ENCODE measurements around the gene BRI3BP.
A peak's percentile ranks its signal among the peaks of the same experiment; 100 is the strongest.

BRI3BP gene, protein sequence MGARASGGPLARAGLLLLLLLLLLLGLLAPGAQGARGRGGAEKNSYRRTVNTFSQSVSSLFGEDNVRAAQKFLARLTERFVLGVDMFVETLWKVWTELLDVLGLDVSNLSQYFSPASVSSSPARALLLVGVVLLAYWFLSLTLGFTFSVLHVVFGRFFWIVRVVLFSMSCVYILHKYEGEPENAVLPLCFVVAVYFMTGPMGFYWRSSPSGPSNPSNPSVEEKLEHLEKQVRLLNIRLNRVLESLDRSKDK

DNA sequence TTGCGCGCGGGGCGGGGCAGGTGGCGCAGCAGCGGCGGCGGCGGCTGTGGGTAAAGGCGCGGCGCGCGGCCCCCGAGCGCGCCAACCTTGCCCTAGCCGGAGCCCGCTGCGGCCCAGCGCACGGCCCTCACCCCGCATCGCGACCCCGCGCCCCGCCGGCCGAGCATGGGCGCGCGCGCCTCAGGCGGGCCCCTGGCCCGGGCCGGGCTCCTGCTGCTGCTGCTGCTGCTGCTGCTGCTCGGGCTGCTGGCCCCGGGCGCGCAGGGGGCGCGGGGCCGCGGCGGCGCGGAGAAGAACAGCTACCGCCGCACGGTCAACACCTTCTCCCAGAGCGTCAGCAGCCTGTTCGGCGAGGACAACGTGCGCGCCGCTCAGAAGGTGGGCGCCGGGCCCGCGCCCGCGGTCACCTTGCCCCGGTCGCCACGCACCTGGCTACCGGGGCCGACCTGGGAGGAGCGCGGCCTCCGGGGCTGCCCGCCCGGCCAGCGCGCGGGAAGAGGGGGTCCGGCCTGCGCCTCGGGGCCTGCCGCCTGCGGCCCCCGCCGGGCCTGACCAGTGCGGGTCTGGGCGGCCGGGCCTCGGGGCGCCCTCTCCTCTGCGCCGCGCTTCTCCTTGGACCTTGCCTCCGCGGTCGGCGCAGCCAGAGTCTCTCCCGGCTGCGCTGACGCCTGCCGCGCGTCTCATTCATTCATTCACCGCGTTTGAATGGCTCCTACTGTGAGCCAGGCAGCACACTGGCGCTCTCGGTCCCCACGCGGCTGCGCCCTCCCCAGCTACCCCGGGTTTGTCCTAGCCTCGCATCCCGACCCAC, at the start of gene BRI3BP:
BRI3BP (plus strand) TSS at position 20 of the 811 bp plus-strand sequence; CDS start at position 166, 146 bp downstream.
- peak; percentile 81 for DNase-seq

DNA sequence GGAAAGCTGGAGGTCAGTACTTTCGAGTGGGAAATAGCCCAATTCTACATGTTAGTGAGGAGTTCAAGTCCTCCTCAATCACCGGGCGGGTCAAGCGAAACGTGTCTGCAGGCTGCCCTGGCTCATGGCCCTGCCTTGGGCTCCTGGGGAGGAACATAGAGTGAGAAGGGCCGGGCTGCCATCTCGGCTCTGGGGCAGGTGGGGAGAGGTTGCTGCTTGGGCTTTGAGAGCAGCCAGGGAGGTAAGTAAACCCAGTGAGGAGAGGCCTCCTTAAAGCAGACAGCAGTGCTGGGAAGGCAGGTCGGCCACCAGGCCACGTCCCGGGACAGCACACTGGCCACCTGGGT, 47.0 kb upstream of the BRI3BP start:
- DNase-seq: no peak

DNA sequence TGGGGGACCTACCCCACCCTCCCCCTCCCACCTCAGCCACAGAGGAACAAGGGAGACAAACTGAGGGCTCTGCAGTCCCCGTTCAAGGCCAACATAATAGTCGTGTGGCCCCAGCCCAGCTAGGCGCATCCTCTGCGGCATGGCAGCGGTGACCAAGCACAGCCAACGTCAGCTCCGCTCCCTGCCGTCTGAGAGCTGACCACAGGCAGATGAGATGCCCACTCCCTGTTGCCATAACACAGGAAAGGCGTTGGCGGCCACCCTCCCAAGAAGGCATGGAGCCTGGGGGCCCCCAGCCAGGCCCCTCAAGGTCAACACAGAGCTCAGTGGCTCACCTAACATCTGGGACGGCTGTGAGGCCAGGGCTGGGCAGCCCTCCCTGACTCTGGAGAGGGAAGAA, 46.4 kb upstream of the BRI3BP start:
- no peak for DNase-seq

DNA sequence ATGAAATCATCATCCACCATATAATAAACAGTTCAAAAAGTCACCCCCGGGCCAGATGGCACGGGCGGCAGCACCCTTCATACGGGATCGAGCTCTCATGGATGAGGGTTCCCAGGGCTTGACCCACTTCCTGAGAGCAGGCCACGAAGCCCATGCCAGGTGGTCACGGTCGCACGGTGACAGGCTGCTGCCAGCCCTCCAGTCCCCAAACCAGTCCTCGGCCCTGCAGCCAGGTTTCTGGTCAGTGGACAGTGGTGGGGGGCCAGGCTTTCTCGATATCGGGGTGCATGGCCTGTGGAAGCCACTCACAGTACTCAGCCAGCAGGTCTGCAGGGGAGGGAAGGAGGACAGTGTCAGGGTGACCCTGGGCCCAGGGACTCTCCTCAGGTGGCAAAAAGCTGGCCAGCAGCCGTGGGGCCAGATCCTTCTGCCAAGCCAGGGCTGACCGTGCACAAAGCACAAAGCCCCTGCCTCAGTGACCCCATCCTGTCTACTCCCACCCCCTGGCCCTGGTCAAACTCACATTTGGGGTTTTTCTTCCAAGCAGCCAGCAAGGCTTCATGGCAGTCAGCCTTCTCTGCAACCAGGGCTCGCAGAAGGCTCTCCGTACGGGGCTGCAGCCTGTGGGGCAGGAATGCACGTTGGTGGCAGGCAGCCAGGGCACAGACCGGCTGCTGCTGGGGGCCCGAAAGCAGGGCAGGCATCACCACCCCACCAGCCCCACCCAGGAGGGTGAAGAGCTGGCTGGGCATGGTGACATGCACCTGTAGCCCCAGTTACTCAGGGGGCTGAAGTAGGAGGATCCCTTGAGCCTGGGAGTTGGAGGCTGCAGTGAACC, 45.7 kb upstream of the BRI3BP start:
- DNase-seq: no peak

DNA sequence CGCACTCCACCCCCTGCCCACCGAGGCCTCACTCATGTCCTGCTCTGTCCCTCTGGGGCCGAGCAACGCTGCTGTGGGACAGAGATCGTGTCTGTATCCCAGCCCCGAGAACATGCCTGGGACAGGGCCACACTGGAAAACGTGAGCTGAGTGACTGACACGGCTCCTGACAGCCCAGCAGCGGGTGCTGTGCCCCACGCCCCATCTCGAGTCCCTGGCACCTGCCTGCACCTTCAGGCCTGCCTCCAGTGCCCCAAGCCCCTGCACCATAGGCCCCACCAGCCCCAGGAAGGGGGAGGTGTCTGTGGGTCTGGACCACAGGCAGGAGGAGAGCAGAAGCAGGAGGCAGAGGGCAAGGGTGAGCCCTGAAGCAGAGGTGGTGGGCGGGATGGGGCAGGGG, 44.4 kb upstream of the BRI3BP start:
- no peak for DNase-seq

DNA sequence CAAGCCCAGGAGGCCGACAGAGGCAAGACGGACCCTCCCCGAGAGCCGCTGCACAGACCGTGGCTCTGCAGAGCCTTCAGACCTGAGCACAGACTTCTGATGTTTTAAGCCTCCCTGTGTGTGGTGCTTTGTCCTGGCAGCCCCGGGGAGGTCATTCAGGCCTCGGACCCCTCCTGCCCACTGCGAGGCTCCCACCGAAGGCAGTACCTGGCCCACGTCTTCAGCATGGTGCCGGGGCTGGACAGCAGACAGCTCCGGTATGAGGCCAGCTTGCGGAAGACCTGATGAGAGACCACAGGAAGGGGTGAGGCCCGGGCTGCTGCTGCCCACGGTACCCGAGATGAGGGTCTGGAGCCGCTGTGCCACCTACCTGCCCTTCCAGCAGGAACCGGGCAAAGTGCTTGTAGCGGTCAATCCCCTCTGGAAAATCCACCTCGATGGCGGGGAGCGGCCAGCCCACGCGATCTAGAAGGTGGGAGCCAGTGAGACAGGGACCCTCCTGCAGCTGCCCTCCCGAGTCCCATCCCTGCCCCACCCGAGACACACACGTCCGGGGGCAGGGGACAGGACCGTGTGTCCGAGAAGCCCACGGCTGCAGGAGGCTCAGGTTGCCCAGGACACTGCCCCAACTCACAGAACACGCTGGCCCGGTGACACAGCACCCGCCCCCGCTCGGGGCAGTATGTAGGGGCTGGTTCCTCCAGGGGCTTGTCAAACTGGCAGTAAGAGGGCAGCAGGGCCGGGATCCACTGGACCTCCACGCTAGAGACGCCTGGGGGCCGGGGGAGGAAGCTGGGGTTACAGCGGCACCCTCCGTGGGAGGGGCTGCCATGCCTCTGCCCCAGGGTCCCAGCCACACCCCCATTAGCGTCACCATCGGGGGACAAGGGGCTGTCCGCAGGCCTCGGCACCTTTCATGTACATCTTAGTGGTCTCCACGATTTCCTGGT, 43.4 kb upstream of the BRI3BP start:
- DNase-seq: no peak

DNA sequence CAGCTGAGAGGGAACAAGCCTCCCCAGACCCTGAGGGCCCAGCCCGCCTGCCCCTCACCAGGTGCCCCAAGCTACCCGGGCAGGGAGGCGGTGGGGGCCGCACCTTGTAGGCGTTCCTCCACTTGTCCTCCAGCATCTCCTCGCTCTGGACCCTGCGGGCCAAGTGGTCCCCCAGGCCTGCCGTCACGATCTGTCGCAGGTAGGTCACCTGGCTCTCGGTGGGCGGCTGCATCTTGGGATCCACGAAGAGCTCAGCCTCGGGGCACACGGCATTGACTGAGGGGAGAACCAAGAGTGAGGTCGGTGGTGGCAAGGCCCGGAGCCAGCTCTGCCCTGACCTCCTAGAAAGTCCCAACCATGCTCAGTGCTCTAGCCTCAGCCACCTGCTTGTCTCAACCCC, 41.1 kb upstream of the BRI3BP start:
- no peak for DNase-seq

DNA sequence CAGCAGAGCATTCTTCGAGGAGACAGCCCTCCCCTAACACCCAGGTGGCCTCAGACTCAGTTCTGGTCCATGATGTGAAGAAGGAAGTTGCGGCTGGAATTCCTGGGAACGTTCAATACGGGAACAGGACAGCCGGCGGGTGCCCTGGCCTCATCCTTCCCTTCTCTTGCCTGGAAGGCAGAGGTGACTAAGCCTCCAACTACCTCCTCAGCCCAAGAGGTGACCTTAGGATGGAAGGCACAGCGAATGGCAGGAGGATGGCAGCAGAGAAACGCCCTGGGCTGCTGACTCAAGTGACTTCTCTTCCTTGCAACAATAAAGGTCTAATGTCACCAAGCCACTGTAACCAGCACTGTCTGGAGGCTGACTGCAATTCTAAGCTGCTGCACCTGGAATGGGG, 40.6 kb upstream of the BRI3BP start:
- no peak for DNase-seq

DNA sequence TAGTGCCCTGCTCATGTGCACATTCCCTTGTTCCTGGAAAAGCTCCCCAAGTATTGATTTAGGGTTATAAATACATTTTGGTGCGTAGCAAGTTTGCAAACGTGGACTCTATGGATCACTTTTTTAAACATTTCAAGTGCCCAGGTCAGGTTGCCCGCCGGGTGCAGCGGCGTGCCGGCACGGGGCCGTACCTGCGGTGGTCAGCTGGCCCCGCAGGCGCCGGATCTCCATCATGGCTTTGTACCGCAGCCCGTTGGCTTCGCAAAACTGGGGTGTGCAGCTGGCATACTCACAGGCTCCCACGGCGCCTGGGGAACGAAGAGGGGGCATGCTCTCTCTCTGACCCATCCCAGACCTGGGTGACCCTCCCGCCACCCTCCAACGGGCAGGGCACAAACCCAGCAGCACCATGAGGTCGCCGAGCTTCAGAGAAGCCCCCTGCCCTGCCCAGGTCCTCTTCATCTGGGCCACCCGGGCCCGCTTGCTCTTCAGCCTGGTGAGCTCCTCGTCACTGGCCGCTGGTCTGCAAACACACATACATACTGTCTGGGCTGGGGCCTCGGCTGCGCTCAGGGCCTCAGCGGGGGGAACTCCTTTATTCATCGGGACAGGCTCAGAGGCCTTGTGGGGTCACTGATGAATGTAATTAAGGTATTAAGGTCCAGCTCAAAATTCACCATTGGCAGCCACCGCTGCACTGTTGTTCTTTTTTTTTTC, 39.6 kb upstream of the BRI3BP start:
- DNase-seq: no peak

DNA sequence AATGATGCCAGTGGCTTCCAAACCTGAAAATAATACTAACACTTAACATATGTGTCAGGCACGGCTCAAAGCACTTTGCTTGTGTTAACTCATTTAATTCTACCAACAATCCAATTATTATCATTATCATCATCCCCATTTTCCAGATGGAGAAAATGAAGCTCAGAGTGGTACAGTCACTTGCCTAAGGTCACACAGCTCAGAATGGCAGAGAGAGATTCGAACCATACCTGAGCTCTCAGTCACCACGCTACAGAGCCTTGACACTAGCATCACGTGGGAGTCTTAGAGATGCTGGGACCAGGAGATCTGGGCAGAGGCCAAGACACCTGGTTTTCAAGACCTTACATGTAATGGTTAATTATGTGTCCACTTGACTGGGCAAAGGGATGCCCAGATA, 38.7 kb upstream of the BRI3BP start:
- no peak for DNase-seq

DNA sequence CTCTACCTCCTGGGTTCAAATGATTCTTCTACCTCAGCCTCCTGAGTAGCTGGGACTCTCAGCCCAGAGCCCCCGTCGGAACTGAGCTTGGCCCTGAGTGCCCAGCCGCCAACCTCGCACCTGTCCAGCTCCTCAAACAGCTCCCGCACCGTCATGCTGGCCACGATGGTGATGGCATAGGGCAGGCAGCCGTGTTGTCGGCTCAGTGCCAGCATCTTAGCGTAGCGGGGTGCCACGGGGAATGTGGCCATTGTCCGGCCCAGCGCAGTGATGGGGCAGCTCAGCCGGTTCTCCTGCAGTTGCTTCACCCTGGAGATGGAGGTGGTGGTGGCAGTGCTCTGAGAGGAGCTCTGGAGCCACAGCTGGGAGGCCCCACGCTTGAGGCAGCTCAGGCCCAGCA, 36.9 kb upstream of the BRI3BP start:
- DNase-seq: no peak

DNA sequence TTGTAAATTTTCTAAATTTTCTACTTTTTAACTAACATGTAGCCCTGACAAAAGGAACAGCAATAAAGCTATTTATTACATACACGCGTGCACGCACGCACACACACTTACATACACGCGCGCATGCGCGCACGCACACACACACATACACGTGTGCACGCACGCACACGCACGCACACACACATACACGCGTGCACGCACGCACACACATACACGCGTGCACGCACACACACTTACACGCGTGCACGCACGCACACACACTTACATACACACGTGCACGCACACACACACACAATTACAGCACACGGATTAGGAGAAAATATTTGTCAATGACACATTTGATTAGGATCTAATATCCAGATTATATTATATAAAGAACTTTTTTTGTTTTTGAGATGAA, 32.4 kb upstream of the BRI3BP start:
- no peak for DNase-seq

DNA sequence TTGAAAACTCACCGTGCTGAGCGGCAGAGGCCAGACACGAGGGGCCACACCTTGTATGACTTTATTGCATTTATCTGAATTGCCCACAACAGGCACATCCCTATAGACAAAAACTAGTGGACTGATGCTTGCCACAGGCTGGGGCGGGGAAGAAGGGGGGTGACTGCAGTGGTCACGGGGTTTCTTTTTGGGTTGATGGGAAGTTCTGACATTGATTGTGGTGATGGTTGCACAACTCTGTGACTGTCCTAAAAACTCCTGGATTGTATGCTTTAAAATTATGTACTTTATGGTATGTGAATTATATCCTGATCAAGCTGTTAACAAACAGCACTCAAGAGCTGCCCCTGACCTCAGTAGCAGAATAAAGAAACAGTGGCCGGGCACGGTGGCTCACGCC, 30.2 kb upstream of the BRI3BP start:
- no peak for DNase-seq

DNA sequence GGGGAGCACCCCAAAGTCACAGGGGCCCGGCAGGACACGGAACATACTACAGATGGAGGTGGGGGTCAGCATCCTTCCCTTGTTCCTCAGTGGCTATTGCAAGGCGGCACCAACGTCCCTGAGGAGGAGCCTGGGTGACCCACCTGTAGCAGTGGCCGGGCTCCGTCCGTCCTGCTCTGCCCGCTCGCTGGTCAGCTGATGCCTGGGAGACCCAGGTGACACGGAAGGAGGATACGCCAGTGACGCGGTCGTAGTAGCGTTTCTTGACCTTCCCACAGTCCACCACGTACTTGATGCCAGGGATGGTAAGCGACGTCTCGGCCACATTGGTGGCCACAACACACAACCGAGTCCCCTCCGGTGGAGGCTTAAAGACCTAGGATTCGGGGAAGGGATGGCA, 29.2 kb upstream of the BRI3BP start:
- no peak for DNase-seq

DNA sequence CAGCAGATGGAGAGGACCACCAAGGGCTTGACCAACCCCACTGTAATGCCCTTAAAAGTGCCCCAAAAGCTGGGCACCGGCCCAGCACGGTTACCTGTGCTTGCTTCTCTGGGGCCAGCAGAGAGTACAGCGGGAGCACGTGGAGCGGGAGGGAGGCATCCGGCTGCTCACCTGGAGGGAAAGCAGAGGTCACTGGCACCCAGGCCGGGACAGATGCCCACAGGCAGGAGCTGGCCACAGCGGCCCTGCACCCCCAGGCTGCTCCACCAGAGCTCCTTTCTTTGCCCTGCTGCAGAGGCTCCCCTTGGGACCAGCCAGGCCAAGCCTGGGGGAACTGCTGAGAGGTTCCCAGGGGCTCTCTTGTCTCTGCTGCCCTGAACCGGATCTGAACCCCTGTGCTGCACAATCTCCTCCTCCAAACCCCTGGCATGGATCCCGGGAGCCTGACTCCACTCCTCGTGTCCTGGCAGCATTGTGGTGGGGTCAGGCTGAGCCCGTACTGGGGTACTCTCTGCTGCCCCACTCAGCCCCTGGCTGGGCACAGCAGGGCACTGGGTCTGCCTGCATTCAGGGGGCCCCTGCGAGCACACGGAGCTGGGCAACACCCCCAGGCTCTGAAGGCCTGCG, 28.5 kb upstream of the BRI3BP start:
- no peak for DNase-seq

DNA sequence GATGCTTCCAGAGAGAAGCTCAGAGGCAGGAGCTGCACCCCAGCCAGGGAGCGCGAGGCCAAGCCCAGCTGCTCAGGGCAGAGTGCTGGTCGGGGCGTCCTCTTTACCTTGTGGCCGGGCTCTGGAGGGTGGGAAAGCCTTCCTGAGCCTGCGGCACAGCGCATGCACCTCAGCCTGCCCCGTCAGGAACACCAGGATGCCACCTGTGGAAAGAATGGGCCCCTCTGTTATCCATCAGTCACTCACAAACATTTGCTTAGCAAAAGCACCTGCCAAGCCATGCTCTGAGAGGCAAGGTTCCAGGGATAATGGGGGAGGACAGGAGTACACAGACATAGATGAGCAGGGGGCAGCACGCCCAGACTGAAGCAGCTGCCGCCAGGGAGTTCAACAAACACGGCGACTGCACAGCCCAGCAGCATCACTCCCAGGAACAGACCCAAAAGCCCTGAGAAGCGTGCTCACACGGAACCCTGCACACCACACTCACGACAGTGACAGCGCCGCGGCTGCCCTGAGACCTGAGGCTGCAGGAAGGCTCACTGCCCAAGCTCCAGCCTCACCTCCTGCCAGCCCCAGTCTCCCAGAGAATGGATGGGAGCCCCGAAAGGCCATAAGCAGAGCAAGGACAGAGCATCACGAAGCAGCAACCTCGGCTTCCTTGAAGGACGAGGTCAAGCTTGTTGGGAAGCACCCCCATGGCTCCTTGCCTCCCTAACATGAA, 26.3 kb upstream of the BRI3BP start:
- no peak for DNase-seq

DNA sequence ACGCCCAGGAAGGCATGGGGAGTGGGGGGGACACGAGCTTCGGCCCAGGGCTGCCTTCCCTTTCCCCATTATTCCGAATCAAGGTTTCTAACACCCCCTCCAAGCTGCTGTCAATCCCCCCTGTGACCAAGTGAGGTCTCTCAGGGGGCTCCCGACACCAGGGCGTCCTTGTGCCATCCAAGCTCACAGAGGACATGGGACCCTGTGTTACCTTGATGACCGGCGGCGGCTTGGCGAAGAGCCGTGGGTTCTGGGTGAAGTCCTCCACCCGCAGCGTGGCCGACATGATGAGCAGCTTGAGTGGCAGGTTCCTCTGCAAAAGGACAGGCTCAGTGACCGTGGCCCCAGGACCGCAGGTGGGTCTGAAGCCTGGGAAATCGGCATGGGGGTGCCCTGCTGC, 24.8 kb upstream of the BRI3BP start:
- DNase-seq: no peak

DNA sequence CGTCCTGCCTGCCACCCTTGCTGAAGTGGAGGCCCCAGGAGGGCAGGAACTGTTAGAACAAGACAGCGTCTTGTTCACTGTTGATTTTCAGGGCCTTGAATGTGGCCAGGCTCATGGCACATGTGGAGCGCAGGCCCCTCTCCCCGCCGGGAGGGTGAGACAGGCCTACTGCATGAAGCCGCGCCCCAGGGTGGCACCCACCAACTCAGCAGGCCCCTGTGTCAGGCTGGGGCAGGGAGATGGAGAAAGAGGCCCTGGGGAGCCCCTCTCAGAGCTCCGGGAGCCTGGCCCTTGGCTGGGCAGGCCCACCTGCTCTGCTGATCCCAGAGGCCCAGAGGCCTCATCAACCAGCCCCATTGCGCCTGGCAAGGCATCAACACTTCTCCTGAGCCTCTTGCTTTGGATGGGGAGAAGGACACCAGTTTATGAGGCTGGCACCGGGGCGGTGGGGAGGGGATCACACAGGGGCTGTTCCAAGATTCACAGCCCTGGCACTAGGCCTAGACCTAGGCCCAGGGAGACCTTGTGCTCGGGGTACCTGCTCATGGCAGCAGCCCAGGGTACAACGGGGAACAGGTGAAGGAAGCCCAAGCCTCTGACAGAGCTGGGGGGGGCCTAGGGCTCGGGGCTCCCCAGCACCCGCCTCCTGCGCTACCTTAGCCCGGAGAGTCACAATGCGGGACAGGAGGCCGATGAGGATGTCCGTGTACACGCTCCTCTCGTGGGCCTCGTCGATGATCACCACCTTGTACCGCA, 22.6 kb upstream of the BRI3BP start:
- no peak for DNase-seq

DNA sequence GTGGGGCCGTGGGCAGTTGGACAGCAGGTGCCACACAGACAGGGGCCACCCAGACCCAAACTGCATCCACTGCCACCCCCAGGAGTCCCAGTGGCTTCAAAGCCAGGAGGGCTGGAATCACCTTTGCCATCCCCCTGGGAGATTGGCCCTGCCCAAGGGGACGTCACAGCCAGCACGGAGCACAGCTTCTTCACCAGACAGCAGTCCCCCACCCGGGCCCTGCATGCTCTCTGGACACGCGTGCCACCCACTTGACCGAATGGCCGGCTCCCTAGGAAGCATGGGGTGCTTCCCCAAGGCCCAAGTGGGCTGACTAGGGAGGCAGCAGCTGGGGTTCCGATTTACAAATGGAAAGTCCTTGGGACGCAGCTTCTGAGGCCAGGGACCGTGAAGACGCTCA, 21.8 kb upstream of the BRI3BP start:
- DNase-seq: no peak

DNA sequence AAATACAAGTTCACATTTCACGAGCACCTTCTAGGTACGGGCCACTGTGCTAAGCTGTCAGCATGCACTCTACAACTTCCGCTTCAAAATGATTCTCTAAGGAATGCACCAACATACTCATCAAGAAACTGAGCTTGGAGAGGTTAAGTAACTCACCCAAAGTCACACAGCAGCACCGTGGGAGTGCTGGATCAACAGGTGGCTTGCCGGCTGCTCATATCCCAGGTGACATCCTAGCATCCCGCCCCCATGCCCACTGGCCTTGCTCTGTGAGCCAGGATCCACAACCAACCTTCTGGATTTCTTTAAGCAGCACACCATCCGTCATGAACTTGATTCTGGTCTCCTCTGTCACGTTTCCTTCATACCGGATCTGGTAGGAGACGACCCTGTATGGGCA, 21.2 kb upstream of the BRI3BP start:
- DNase-seq: no peak
